GM21367 (cell line): Measurements from ENCODE around the gene SRCAP.
A peak's percentile ranks its signal among the peaks of the same experiment; 100 is the strongest.

Experiments
- ATAC-seq: cut with Tn5 transposase; IDR thresholded peaks from one replicate; pipeline ENCODE4 v1.9.1; 2021; ENCODE audit not compliant: unreplicated experiment

Gene SRCAP

GRCh38 chr16:30755955-30756780 lies 57.2 kb downstream of the SRCAP start:
- ATAC-seq = no peak

DNA sequence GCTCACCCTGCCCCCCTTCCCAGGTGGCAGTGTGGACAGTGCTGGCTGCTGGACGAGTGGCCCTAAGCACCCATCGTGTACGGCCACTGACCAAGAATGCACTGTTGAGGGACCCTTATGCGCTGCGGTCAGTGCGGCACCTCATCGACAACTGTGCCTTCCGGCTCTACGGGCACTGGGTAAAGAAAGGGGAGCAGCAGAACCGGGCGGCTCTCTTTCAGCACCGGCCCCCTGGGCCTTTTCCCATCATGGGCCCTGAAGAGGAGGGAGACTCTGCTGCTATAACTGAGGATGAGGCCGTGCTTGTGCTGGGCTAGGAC lies 57.8 kb downstream of the SRCAP start:
- no peak for ATAC-seq

DNA sequence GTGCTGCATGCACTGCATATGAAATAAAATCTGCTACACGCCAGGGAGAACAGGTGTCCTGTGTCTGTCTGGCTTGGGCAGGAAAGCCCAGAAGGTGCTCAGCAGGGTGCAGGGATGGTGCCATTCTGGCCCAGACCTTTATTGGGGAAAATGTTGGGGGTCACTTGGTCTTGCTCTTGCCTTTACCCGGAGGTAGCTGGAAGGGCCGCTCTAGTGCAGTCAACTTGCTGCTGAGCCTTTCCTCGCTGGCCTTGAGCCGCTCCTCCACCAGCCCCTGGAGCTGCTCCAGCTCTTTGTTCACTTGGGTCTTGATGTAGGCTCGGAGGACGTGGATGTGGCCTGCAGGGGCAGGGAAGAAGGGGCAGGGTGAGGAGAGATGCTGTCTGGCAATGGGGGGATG lies 58.3 kb downstream of the SRCAP start:
- no peak for ATAC-seq

GRCh38 chr16:30758988-30759491 lies 60.1 kb downstream of the SRCAP start:
- ATAC-seq = no peak

GRCh38 chr16:30760001-30760559 lies 61.1 kb downstream of the SRCAP start:
- no peak for ATAC-seq

GRCh38 chr16:30760577-30761426 lies 61.8 kb downstream of the SRCAP start:
- no peak for ATAC-seq

DNA sequence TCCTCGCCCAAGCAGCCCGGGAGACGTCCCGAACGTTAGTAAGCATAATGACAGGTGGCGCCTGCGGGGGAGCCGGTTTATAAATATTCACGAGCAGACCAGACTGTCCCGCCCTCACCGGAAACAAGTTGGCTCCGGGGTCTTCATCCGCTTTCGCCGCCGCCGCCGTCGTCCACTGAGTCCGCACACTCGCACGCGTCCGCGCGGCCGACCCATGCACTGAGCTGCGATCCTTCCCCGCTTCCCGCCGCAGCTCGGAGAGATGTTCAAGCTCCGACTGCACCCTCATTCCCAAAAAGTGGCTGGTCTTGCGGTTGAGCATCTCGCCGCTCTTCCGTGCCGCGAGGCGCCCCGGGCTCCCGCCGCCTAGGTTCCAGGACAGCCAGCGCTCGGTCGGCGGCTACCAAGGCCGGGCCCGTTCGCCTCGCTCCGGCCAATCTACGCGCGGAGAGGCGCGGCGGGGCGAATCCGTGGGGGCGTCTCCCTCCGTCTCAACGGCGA lies 62.5 kb downstream of the SRCAP start:
- ATAC-seq = no peak

DNA sequence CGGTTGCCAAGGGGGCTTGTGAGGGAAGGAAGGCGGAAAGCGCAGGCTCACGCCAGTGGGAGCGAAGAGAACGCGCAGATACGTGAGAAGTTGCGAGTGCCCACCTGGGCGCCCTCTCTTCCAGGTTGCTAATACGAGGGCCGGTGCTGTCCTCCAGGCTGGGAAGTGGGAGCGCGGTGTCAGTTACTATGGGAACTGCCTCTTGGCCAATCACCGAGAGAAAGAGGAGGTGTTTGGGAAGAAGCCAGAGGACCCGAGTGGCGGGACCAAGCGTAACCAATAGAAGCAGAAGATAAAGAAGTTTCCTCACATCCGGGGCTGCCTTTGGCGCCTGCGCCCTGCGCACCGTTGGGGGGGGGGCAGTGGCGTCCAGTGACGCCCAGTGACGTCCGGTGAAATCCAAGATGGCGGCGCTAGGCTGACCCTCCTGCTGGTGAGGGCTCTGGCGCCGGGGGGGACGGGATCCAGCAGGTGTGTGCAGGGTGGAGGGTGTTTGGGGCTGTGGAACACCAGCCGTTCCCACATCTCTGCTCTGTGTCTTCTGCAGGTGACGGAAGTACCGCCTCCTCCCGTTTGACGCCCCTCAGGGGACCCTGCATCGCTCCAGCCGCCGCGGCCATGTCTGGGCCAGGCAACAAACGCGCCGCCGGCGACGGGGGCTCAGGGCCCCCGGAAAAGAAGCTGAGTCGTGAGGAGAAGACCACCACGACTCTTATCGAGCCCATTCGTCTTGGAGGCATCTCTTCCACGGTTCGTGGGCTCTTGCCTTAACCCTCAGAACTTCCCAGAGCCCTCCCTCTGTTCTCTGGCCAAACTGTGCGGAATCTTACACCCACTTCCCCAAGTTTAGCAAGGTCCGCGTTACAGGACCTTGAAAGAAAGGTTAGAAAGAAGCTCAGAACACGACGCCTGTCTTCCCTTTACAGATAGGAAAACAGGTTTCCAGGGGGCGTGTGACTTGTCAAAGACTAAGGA lies 63.2 kb downstream of the SRCAP start, which contains the start of the genes CFAP119 and RNF40:
Gene CFAP119, minus strand, starts transcription at position 135 of the 975 bp plus-strand sequence. CDS start 314 bp downstream, outside the sequence.
Gene RNF40, plus strand, starts transcription at position 395 of the 975 bp plus-strand sequence. Its CDS starts 224 bp downstream, at position 619.
- peak; percentile 75 for ATAC-seq

DNA sequence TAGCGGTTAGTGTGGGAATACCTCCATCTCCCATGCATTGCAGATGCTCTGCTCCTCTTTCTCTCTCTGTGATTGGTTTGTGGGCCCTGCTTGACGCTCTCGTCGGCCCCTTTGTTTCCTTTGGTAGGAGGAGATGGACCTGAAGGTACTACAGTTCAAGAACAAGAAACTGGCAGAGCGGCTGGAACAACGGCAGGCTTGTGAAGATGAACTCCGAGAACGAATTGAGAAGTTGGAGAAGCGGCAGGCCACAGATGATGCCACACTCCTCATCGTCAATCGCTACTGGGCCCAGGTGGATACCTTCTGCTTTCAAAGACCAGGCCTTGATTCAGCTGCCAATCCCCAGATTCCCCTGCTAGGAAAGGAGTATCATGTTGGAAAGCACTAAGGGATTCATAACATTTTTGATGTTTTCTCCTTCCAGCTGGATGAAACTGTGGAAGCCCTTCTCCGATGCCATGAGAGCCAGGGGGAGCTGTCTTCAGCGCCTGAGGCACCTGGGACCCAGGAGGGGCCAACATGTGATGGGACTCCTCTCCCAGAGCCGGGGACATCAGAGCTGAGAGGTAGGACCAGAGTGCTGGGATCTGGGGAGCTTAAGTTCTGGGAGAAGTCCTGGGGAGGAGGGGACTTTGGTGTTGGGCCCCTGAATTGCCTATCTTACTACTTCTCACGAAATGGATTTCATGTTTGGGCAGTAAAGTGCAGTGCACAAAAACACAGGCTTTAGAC lies 64.2 kb downstream of the SRCAP start:
- no peak for ATAC-seq

DNA sequence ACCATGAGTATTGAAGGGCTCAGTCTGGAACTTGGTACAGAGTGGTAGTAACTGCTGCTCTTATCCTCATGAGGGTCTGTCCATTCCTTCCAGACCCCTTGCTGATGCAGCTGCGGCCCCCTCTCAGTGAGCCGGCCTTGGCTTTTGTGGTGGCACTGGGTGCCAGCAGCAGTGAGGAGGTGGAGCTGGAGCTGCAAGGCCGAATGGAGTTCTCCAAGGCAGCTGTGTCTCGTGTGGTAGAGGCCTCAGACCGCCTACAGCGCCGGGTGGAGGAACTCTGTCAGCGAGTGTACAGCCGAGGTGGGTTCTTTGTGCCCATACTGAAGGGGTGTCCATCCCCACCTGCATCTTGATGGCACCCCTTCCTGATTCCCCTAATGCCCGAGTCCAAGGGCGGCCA lies 65.1 kb downstream of the SRCAP start:
- ATAC-seq = no peak

DNA sequence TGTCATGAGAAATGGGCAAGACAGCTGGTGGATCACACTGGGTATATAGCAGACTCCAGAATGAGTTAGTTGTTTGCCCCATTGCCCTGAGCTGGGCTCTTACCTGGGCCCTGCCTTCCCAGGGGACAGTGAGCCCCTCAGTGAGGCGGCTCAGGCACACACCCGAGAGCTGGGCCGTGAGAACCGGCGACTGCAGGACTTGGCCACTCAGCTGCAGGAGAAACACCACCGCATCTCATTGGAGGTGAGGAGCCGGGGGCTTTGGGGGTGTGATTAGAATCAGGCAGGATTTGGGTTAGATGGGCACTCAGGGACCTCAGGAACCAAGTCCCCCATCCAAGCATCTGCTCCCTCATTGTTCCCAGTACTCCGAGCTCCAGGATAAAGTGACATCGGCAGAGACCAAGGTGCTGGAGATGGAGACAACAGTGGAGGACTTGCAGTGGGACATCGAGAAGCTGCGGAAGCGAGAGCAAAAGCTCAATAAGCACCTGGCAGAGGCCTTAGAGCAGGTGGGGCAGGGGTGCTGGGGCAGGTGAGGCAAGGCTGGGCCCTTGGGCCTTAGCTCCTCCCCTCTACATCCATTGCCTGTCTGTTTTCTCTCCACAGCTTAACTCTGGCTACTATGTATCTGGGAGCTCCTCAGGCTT lies 66.0 kb downstream of the SRCAP start:
- no peak for ATAC-seq

DNA sequence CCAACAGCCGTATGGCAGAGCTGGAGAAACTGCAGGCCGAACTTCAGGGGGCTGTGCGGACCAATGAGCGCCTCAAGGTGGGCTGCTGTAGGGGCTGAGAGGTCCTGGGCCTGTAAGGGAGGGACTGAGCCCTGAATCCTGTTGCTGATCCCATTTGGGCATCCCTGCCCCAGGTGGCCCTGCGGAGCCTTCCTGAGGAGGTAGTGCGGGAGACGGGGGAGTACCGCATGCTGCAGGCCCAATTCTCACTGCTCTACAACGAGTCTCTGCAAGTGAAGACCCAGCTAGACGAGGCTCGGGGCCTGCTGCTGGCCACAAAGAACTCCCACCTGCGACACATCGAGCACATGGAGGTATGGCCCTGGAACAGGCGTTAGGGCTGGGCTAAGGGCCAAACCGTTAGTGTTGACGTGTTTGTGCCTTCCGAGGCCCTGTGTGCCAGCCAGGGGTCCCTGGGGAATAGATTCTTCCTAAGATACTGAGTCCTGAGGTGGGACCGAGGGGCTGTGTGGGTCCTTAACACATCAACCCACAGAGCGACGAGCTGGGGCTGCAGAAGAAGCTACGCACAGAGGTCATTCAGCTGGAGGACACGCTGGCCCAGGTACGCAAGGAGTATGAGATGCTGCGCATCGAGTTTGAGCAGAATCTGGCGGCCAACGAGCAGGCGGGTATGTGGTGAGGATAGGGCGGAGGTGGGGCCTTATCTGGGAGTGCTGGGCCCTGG lies 67.4 kb downstream of the SRCAP start:
- no peak for ATAC-seq

GRCh38 chr16:30766933-30767284 lies 67.9 kb downstream of the SRCAP start:
- ATAC-seq = no peak

GRCh38 chr16:30767767-30768465 lies 68.9 kb downstream of the SRCAP start:
- ATAC-seq = no peak

DNA sequence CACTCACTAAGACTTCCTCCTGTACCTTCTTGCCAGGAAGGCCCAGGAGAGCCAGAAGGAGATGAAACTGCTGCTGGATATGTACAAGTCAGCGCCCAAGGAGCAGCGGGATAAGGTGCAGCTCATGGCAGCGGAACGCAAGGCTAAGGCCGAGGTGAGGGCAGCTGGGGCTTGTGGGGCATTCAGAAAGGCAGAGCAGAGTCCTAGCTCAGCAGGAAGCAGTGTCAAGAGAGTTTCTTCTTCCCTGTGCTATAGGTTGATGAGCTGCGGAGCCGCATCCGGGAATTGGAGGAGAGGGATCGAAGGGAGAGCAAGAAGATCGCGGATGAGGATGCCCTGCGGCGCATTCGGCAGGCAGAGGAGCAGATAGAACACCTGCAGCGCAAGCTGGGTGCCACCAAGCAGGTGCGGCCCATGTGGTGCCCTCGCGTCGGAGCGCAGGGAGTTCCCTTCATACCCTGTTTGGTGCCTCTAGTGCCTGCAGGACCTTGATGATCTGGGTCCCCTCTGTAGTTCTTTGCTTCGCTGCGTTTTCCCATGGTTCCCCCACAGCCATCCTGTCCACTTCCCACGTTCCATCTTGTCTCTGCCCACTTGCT lies 69.7 kb downstream of the SRCAP start:
- ATAC-seq = no peak

DNA sequence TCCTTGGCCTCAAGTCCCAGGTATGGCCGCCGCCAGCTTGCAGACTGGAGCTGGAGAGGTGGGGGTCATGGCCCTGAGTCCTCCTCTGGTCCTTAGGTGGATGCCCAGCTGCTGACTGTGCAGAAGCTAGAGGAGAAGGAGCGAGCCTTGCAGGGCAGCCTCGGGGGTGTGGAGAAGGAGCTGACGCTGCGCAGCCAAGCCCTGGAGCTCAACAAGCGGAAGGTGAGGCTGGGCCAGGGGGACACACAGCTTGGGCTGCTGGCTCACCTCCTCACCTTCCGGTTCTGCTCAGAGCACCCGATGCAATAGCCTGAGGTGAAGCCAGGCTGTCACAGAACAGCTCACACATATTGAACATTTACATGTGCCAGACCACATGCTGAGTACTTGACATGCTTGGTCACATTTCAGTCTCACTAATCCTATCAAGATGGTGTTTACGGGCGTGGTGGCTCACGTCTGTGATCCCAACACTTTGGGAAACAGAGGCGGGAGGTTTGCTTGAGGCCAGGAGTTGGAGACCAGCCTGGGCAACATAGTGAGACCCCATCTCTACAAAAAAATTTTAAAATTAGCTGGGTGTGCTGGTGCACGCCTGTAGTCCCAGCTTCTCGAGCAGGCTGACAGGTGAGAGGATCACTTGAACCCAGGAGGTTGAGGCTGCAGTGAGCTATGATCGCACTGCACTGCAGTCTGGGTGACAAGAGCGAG lies 70.6 kb downstream of the SRCAP start:
- no peak for ATAC-seq

GRCh38 chr16:30771726-30772125 lies 72.8 kb downstream of the SRCAP start:
- ATAC-seq = no peak
